Transverse colon (tissue), 3 donors: ENCODE data around the gene MT1H.

ENCODE experiments used
- CTCF ChIP-seq, 5 experiments: fragments of 200-600 bp in 3 of 5; fragments of 450-650 bp in 2 of 5; sonication (generic) in 3 of 5; IDR thresholded peaks; 1 replicate in 2 of 5; 2 replicates in 3 of 5; pipeline ENCODE4 v1.5.1; 2016 to 2017; ENCODE audit warnings: antibody characterized with exemption in 5 of 5, inconsistent platforms in 3 of 5, mild to moderate bottlenecking in 2 of 5, moderate library complexity in 1 of 5
- EP300 ChIP-seq: sonication (generic); formaldehyde crosslinking; IDR thresholded peaks from one replicate; pipeline ENCODE4 v1.6.1; 2017; ENCODE audit warnings: antibody characterized with exemption, low read depth

- no peak for TF ChIP-seq CTCF (IDR thresholded peaks at IDR 0.05)
- TF ChIP-seq EP300 = no peak
Measured at GRCh38 chr16:56639045-56639444, 30.6 kb upstream of the MT1H start.
